M059J (cell line): ENCODE data around the gene HAUS7. TPM values are rescaled to one million over a fixed set of nuclear protein-coding genes. Genes with fewer than 3 reads are reported as not detected.

Experiments
- DNase-seq: peaks from one replicate; pipeline ENCODE4 v3.0.0-alpha.2; 2012; ENCODE audit warnings: low read depth
- total RNA-seq: library from RNA; depleted of rRNA; stranded (reverse); fragments of >200 nt; shearing (Covaris generic); gene quantifications from 2 replicates; pipeline ENCODE4 v1.2.3, GENCODE V29; 2014

The HAUS7 gene
- total RNA-seq, 1 experiment from 2014 or later, result 85.3 TPM

DNA sequence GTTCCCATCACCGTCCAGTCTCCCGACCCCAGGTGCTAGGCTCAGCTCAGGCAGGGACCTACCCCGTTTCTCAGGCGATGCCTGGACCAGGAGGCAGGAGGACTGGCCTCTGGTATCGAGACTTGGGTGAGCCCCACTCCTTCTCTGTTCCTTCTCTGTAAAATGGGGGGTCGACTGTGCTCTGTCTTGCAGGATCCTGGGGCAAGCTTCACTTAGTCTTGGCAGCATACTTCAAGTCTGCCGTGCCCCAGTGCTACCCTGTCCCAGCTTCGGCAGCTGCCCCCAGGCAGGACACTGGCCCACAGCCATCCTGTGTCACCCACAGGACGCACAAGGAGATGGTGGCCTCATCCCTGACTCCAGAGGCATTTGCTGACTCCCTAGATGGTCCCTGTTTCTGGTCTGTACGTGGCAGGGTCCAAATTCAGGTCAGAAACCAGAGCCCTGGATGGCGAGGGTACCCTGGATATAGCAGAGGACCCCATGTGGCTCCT, 7.0 kb upstream of the HAUS7 start:
- peak; percentile 39 for DNase-seq

DNA sequence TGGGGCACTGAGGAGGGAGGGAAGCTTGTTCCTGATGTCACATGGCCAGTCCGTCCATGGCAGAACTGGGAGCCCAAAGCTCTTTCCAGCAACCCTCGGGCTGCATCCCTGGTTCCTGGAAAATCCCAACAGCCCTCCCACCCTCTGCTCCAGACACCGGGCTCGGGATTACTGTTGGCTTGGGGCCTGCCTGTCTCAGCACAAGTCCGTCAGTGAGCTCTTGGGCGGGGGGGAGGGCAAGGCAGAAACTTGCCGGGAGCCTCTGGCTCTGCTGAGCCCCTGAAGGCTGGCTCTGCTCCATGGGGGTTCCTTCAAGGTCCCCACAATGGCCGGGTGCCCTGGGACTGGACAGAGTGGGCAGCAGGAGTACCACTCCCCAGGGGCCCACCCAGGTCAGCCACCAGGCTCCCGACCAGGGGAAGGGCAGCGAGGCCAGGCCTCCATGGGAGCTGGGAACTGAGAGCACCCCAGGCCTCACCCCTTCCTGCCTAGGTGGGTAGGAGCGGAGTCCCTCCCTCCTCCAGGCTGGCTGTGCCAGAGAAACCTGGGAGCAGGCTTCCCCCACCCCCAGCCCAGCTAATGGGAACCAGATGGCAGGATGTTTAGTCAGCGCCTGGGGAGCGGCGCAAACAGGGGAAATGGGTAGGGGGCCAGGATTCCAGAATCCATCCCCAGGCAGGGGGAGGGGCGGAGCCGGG, 6.4 kb upstream of the HAUS7 start:
- DNase-seq, result peak; percentile 89

DNA sequence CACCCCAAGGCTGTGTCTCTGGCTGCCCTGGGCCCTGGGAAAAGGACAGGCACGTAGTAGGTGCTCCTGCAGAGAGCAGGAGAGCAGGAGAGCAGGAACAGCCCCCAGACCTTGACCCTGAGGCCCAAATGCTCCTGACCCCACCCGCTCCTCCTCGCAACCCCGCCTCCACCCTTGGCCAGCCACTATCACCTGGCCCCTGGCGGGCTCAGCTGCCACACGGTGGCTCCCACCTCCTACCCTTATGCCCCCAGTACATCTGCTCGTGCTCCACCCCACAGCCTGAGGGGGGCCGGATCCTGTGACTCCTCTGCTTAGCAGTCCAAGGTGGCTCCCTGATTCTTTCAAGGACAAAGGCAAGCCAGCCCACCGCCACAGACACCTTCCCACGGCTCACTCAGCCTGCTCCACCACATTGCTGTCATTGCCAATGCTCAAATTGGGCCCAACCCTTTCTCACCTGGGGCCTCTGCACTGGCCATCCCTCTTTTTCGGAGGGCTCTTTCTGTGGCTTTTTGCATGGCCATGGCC, 5.4 kb upstream of the HAUS7 start:
- DNase-seq, result no peak

DNA sequence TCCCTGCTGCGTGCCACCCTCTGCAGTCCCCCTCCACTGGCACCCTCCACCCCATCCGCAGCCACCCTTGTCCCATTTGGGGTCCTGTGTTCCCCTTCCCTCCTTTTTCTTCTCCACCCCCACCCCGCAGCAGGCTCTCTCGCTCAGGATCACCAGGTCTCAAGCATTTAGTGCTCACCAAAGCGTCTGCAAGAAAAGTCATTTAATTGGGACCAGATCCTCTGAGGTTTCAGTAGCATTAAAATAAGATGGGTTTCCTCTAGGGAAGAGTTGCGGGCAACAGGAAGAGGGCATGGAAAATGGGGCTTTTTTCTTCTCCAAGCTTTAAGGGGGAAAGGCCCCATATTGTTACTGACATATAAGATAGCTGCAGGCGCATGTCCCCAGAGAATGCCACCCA, 4.9 kb upstream of the HAUS7 start:
- no peak for DNase-seq

DNA sequence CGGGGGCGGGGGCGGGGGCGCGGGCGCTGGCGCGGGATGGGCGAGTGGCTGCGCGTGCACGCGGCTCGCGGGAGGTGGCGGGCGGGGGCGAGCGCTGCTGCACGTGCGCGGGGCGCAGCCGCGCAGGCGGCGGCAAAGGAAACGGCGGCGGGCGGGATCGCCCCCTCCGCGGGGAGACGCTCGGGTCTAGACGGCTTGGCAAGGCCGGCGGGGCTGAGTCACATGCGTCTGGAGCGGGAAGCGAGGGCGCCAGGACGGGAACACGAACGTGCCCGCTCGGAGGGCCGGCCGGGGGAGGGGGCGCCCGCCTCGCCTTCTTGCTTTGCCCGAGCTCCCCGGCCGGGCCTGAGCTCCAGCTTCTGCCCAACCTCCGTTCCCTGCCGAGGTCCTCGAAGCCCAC, 4.3 kb upstream of the HAUS7 start:
- peak; percentile 69 for DNase-seq

DNA sequence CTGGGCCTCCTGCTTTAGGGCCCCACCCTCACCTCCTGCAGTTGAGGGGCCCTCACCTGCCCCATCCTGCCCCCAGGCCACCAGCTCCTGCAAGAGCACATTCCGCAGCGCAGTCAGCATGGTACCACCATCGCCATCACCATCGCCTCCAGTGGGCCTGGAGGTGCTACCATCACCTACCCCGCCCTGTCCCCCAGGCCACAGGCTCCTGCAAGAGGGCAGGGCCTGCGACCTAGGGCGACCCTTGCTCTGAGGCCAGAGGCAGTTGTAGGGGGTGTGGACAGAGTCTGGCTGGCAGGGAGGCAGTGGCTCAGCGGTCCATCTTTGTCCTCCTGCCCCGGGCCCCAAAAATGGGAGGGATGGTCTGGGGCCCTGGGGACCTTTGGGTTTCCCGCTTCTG, 3.9 kb upstream of the HAUS7 start:
- no peak for DNase-seq

DNA sequence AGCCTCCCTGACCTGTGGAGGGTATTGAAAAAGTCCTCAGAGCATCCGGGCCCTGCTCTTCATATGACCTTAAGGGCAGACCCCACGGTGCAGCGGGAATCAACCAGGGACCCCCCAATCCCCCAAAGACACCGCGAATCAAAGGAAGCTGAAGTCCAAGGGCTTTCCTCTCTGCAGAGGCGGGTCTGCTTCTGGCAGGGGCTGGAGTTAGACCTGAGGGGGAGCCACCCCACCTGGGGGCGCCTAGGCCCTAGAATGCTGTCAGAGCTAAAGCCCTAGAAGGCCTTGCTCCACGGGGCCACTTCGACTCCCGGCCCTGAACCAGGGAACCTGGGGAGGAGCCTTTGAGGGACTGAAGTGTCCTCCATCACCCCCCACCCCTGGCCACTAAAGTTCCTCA, 2.8 kb upstream of the HAUS7 start:
- no peak for DNase-seq

DNA sequence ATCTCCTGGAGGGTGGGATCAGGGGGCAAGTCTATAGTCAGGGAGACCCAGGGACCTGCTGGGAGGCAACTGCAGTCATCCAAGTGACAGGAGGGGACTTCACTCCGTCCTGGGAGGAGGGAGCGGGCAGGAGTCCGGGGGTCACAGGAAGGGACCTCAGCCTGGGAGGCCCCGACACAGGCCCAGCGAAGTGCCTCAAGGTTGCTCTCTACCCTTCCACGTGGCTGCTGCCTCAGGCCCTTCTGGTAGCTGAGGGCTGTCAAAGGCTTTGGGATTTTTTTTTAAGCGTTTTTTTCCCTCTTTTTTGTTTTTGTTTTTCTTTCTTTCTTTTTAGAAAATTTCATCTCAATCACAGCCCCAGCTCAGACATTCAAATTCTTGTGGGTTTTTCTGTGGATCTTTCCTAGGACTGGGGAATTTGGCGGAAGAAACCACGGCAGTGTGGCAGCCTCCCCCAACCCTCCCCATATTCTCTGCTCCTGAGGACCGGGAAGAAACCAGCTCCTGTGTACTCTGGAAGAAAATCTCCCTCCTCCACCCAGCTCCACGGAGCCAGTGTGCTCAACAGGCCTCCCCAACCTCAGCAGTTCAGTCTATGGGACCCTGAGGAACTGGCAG, 1.4 kb upstream of the HAUS7 start:
- peak; percentile 60 for DNase-seq

DNA sequence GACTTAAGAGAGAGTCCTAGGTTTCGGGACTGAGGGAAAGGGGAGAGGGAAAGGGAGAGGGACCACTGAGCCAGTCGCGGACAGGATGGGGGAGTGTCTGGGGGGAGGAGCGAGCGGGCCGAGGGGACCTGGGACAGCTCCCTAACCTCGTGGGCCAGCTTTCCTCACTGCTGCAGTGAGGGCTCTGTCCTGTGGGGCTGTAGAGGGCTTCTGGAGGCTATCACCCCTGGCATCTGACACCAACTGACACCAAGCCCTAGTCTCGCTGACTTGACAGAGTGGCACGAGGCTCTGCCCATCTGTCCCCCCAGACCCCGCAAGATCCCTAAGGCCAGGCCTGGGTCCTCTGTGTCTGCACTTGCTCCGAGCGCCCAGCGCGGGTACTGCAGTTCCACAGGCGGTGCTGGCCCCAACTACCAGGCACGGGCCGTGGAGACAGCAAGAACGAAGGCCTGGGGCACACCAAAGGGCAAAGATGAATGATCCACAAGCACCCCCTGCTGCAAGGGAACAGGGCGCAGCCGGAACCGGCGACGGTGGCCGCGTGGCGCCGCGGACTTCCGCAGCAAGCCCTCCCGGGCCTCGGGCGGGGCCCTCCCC, 465 bp downstream of the HAUS7 start:
- peak; percentile 43 for DNase-seq

DNA sequence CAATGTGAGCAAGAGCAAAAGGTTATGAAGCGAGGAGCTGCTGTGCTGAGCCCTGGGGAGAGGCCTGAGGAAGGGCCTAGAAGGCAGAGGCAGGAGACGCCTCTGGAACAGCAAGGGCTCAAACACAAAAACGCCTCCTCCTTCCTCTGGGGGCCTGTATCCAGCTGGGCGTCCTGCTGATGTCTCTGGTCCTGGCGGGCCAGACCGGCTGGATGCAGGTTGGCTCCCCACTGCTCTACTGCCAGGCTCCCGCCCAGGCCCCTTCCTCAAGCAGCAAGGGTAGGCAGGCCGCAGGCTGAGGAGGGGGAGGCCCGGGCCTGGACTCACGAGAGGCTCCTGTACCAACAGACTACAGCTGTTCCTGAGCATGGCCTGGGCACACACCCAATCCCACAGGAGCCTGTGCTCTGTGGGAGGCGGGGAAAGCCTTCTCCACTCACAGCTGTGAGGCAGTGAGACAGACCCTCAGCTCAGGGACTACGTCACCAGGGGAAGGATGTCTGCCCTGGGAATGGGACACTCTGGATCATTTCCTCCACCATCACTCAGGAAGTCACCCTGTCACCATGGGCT, 2.3 kb downstream of the HAUS7 start:
- no peak for DNase-seq

DNA sequence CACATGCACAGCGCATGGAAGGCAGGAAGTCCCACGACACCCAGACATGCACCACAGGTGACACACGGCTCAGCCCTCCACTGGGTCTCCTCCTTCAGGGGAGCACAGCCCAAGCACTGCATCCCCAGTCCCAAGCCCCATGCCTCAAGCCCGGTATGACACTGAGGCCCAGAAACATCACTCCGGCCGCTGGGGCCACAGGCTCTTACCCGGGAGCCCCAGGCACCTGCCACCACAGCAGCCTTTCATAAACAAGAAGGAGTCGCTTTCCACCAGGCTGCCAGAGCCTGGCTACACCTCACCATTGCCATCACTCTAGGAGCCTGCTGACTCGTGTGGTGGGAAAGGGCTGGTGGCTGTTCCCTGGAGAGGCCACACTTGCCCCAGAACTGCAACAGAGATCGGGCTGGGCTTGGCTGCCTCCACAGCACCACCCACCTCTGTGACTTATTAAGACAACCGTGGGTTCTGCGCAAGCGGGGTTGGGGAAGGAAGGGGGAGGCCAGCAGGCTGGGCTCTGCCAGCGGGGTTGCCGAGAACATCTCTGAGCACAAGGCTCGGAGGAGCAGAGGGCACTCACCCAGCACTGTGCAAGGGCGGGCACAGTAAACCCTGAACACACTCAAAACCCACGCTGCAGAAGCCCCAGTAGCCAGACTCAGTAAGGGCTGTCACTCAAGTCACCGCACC, 4.5 kb downstream of the HAUS7 start:
- no peak for DNase-seq

DNA sequence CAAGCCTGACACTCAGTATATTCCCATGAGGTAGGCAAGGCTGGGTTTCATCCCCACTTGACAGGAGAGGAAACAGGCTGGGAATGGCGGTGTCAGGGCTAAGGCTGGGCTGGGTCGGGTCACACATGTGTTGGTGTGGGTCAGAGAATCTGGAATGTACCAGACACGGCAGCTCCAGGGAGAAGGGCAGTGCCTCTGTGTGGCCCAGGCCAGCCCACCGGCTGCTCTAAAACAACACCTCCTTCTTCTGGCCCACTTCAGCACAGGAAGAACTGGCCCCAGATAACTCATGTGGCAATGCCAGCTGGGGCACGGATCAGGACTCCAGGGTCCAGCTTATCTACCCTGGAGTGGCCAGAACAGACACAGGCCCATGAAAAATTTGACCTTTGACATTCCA, 6.3 kb downstream of the HAUS7 start:
- DNase-seq, result no peak

DNA sequence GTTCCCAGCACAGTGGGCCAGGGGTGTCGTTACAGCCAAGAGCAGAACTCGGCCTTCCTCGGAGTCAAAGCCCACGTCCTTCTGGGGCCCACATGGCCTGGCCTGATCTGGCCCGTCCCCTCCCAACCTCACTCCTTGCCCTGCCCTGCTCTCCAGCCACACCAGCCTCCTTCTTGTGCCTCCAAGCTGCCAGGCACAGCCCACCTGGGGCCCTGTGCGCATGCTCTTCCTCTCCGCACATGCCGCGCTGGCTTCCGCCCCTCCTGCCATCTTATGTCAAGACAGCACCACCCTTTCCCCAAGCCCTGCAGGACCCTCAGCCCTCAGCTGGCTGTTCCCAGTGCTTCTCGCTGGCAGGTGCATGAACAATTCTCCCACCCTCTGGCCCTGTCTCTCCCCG, 6.8 kb downstream of the HAUS7 start:
- DNase-seq, result no peak

DNA sequence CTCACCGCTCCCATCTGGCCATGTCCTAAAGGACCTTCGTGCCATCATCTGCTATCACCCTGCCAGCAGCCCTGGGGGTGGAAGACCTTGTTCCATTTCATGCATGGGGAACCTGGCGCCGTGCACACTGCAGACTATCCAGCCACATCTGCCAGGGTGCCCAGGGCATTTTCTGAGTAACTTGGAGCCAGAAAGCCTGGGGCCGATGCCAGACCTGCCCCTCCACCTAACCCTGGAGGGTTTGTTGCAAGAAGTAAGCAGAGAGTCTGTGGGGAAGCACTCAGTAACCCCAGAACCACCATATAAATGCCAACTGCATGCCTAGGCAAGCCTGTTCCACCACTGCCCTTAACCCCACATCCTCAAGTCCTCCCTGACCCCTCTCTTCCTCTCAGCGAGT, 7.3 kb downstream of the HAUS7 start:
- DNase-seq, result peak; percentile 52

DNA sequence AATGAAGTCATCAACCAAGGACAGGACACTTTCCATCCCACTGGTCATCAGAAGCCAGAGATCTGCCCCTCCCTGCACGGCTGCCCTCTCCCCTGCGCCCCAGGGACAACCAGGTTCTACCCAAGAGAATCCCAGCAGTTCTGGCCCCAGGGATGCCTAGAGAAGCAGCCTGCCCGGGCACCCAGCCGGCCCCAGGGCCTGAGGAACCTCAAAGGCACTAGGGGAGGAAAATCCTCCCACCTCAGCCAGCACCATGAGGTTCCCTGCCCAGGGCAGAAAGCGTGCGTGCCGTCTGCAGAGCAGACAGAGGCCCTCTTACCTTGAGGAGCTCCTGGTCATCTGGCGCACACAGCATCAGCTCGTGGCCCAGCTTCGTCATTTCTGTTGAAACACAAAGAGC, 8.1 kb downstream of the HAUS7 start:
- no peak for DNase-seq

DNA sequence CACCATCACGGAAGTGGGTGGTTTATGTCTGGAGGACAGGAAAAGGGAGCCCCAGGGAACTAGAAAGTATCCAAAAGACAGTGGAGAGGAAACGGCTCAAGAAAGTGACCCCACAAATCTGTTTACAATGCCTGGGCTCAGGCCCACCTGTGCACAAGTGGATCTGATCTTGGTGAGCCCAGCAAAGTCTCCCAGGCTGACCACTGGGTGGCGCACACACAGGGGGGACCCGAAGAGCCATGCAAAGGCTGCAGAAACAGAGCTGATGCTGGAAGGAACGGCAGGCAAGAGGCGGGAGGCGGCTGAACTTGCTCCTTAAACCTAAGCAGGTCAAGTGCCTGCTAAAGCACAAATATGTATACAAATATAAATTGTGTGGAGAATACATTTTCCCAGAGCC, 9.6 kb downstream of the HAUS7 start:
- peak; percentile 51 for DNase-seq

DNA sequence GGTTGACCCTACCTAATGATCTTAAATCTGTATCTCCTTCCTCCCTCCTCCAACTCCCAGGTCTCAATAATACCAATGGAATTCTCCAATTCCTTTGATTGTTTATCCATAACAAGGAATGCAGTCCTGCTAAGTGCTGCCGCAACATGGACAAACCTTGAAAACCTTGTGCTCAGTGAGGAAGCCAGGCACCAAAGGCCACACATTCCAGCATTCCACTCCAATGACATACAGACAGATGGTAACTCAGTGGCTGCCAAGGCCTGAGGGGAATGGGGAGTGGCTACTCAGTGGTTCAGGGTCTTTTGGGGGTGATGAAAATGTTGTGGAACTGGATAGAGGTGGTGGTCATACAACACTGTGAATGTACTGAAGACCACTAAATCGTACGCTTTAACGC, 10.4 kb downstream of the HAUS7 start:
- DNase-seq, result peak; percentile 62

DNA sequence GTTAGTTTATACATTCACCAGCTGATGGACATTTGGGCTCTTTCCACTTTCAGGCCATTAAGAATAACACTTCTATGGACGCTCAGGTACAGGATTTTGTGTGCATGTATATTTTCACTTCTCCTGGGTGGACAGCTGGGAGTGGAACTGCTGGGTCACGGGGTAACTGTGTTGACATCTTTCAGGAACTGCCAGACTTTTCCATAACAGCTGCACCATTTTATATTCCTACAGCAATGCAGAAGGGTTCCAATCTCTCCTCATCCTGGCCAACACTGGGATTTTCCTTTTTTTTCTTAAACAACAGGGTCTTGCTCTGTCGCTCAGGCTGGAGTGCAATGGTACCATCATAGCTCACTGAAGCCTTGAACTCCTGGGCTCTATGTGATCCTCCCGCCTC, 11.9 kb downstream of the HAUS7 start:
- DNase-seq, result no peak

DNA sequence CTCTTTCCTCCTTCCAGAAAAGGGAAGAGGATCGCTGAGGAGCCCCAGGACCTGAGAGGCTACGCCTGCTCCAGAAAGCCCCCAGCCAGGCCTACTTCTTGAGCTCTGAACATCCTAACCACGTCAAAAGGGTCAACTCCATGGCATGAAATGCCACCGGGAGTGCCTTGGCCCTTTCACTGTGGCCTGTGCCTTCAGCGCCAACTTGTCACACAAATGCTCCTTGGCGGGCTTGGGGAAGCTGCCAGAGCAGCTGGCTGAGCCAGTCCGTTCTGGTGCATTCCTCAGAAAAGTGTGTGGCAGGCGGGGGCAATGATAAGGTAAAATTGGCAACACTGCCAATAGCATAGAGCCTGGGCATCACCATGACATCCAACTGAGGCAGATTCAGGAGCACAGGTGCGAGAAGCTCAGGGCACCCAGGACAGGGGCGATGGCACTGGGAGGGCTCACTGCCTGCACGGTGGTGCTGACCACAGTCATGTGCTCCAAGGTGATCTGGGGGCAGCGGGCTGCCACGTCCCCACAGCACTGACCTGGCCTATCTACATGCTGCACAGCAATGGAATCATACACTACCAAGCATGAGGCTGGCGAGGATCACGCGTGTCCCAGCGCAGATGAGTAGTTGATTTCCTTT, 12.4 kb downstream of the HAUS7 start:
- DNase-seq, result no peak

DNA sequence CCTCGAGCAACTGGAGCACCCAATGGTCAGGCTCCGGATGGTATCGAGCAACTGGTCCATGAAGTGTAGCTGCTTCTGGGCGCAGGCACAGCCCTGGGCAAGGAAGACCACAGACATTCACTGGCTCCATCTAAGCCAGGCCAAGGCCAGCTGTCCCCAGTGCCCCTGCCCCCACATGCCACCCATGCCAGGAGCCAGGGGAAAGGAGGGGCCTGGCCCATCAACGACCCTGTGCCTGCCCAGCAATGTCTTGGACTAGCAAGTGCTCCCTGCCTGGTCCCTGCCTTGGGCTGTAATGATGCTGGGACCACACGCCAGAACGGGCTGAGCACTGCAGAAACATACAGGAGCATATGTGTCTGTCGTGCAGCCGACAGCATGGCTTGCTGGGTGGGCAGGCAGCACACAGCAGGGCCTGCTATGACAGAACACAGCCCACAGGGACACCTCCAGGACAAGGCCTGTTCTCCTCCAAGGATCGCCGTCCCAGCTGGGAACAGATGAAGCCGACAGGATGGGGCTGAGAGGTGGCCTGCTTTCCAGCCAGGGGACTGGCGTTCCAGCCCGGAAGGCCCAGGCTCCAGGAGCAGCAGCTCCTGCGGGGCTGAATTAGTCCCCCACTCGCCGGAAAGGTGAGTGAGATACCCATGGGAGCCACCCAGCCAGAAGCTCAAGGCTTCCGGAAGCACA, 13.1 kb downstream of the HAUS7 start:
- DNase-seq, result no peak

DNA sequence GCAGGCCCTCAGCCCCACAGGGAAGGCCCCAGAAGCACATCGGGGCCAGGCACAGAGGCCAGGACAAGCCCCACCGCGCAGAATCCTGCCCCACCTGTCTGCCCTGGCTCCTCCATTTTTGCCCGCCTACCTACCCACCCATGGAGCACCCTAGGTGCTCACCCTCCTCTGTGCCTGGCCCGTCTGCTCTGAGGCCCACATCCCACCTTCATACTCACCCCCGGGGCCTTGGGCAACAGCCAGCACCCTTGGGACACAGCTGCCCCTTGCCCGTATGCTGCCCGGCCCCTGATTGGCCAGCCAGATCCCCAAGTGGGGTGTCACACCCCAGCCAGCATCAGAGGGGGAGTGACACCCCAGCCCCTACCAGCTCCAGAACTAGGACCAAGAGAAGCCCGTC, 13.7 kb downstream of the HAUS7 start:
- DNase-seq, result no peak
